ENCODE data around the gene NOL12.

The NOL12 gene

DNA sequence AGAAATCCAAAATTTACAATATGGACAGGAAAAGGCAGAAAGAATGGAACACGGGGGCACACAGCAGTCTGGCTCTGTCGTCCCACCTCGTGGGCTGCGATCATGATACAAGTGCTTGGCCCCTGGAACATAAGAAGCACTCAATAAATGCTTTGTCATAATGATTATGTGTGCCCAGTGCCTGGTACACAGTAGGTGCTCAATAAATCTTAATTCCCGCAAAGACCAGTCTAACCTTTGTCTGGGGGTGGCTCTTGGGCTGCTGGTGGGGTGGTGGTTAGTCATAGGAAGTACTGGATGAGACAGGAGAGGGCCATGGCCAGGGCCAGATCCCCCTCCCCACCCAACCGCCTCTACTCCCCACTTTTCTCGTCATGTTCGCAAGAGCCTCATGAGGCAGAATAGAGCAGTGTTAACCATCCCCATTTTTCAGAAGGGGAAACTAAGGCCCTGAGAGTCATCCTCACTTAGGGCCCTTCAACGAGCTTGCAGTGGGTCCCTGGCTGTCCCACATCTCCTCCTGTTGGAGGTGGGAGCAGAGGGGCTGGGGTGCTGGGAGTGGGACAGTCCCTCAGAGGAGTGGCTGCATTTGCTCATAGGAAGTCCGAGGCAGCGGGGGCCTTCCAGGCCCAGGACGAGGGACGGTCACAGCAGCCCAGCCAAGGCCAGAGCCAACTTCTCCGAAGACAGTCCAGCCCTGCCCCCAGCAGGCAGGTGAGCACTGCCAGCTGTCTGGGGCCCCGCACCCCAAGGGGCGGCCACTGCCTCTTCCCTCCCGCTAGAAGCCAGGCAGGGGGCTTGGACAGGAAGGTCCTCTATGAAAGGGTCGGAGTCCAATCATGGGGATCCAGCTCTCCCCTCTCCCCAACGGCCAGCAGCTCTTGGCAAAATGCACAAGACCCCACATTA, 46.8 kb downstream of the NOL12 start:
- DNase-seq: no peak
- H3K4me1 ChIP-seq (ENCODE audit: control insufficient read depth, insufficient read depth, low read length, poor library complexity, severe bottlenecking): no peaks in the 10 kb centered on the region
- H3K9me3 ChIP-seq (ENCODE audit: control insufficient read depth, low read length): no peaks in the 10 kb centered on the region
- H3K27me3 ChIP-seq (replicated peaks; ENCODE audit: control insufficient read depth, insufficient read depth, low read length, poor library complexity, severe bottlenecking): no peaks in the 10 kb centered on the region
- no peak overlapping the region for H3K27ac ChIP-seq (ENCODE audit: insufficient read depth, low read length, poor library complexity, severe bottlenecking)
- H3K4me3 ChIP-seq (ENCODE audit: insufficient read depth, low read depth, low read length, poor library complexity, severe bottlenecking): no peak overlapping the region
- no peaks in the 10 kb centered on the region for H3K36me3 ChIP-seq (ENCODE audit: control insufficient read depth, insufficient read depth, low read length)

DNA sequence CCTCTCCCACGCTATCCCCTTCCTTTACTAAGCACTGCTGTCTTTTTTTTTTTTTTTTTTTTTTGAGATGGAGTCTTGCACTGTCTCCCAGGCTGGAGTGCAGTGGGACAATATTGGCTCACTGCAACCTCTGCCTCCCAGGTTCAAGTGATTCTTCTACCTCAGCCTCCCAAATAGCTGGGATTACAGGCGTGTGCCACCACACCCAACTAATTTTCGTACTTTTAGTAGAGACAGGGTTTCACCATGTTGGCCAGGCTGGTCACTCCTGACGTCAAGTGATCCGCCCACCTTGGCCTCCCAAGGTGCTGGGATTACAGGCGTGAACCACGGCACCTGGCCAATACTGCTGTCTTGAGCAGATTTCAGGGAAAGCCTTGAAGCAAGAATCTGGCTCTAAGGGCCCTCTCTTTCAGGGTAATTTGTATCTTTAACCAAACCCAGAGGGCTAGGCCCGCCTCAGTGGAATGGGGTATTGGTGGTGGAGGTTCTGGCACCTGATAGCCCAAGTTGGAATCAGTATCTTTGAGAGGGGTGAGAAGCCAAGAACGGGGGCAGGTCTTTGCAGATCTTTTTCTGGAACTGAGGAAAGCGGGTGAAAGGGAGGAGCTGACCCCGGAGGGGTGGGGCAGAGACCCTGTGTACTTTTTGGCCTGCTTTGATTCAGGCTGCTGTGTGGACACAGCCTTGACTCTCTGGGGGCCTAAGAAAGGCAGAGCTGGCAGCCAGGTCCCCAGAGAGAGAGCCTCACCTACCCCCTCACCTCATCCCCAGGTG, 47.7 kb downstream of the NOL12 start:
- H3K9me3 ChIP-seq (ENCODE audit: control insufficient read depth, low read length): no peaks in the 10 kb centered on the region
- no peak overlapping the region for H3K27ac ChIP-seq (ENCODE audit: insufficient read depth, low read length, poor library complexity, severe bottlenecking)
- H3K27me3 ChIP-seq (replicated peaks; ENCODE audit: control insufficient read depth, insufficient read depth, low read length, poor library complexity, severe bottlenecking): no peaks in the 10 kb centered on the region
- no peaks in the 10 kb centered on the region for H3K4me1 ChIP-seq (ENCODE audit: control insufficient read depth, insufficient read depth, low read length, poor library complexity, severe bottlenecking)
- no peaks in the 10 kb centered on the region for H3K36me3 ChIP-seq (ENCODE audit: control insufficient read depth, insufficient read depth, low read length)
- no peak overlapping the region for H3K4me3 ChIP-seq (ENCODE audit: insufficient read depth, low read depth, low read length, poor library complexity, severe bottlenecking)
- DNase-seq: no peak

DNA sequence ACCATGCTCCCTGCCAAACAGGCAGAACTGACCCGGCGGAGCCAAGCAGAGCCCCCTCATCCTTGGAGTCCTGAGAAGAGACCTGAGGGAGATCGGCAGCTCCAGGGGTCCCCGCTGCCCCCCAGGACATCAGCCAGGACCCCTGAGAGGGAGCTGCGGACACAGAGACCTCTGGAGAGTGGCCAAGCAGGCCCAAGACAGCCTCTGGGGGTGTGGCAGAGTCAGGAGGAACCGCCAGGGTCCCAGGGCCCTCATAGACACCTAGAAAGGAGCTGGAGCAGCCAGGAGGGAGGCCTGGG, 48.2 kb downstream of the NOL12 start:
- no peak overlapping the region for H3K4me3 ChIP-seq (ENCODE audit: insufficient read depth, low read depth, low read length, poor library complexity, severe bottlenecking)
- H3K27ac ChIP-seq (ENCODE audit: insufficient read depth, low read length, poor library complexity, severe bottlenecking): no peak overlapping the region
- no peaks in the 10 kb centered on the region for H3K9me3 ChIP-seq (ENCODE audit: control insufficient read depth, low read length)
- DNase-seq: no peak
- no peaks in the 10 kb centered on the region for H3K36me3 ChIP-seq (ENCODE audit: control insufficient read depth, insufficient read depth, low read length)
- no peaks in the 10 kb centered on the region for H3K4me1 ChIP-seq (ENCODE audit: control insufficient read depth, insufficient read depth, low read length, poor library complexity, severe bottlenecking)
- no peaks in the 10 kb centered on the region for H3K27me3 ChIP-seq (replicated peaks; ENCODE audit: control insufficient read depth, insufficient read depth, low read length, poor library complexity, severe bottlenecking)

DNA sequence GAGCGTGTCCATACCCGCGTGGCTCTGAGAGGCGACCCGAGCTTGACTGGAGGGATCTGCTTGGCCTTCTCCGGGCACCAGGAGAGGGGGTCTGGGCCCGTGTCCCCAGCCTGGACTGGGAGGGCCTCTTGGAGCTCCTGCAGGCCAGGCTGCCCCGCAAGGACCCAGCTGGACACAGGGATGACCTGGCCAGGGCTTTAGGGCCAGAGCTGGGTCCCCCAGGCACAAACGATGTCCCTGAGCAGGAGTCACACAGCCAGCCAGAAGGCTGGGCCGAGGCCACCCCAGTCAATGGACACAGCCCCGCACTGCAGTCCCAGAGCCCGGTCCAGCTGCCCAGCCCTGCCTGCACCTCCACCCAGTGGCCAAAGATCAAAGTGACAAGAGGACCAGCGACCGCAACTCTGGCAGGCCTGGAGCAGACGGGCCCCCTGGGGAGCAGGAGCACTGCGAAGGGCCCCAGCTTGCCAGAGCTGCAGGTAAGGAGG, 48.9 kb downstream of the NOL12 start:
- H3K4me3 ChIP-seq (ENCODE audit: insufficient read depth, low read depth, low read length, poor library complexity, severe bottlenecking): no peak overlapping the region
- DNase-seq: no peak
- H3K27me3 ChIP-seq (replicated peaks; ENCODE audit: control insufficient read depth, insufficient read depth, low read length, poor library complexity, severe bottlenecking): no peaks in the 10 kb centered on the region
- no peak overlapping the region for H3K27ac ChIP-seq (ENCODE audit: insufficient read depth, low read length, poor library complexity, severe bottlenecking)
- no peaks in the 10 kb centered on the region for H3K9me3 ChIP-seq (ENCODE audit: control insufficient read depth, low read length)
- H3K36me3 ChIP-seq (ENCODE audit: control insufficient read depth, insufficient read depth, low read length): no peaks in the 10 kb centered on the region
- H3K4me1 ChIP-seq (ENCODE audit: control insufficient read depth, insufficient read depth, low read length, poor library complexity, severe bottlenecking): no peaks in the 10 kb centered on the region

DNA sequence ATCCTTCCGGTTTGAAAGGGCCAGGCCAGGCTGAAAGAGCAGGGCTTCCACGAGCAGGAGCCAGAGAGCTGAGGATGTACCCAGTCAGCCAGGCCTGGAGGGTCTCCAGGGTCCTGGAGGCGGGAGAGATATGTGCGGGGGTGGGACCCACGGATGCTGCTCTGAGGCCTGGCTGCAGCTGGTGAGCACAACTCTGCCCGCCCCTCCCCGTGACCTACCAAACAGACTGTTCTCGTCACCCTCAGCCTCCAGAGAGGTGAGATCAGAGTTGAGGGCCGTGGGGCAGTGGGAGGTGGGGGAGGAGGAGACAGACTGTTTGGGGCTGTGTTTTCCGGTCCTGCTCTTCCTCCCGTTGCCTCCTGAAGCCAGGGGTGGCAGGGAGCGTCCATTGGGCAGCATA, 52.9 kb downstream of the NOL12 start:
- H3K27ac ChIP-seq (ENCODE audit: insufficient read depth, low read length, poor library complexity, severe bottlenecking): no peak overlapping the region

DNA sequence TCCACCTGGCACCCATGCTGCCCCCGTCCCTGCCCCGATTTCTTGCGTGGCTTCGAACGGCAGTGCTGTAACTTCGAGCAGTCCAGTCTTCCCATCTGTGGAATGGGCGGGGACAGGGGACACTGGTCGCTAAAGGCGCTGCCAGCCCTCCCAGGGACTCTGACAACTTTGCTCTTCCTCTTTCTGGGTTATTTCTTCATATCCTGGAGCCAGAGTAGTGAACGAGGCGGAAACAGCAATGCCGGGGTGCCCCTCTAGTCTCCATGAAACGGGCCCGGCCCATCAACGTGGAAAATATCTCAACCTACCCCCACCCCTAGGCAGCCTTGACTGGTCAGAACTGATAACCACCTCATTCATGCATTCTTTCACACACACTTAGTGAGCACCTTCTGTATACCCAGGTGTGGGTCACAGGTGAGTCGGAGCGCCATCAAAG, 53.5 kb downstream of the NOL12 start:
- Histone ChIP-seq H3K36me3 (ENCODE audit: control insufficient read depth, insufficient read depth, low read length) (no peaks in the 10 kb centered on the region), H3K27ac (ENCODE audit: insufficient read depth, low read length, poor library complexity, severe bottlenecking) (no peak overlapping the region), H3K4me1 (ENCODE audit: control insufficient read depth, insufficient read depth, low read length, poor library complexity, severe bottlenecking) (no peaks in the 10 kb centered on the region), H3K9me3 (ENCODE audit: control insufficient read depth, low read length) (no peaks in the 10 kb centered on the region), H3K27me3 (replicated peaks; ENCODE audit: control insufficient read depth, insufficient read depth, low read length, poor library complexity, severe bottlenecking) (no peaks in the 10 kb centered on the region), H3K4me3 (ENCODE audit: insufficient read depth, low read depth, low read length, poor library complexity, severe bottlenecking) (no peak overlapping the region)
- no peak for DNase-seq

More for the DNA sequence above, 52.9 kb downstream of the NOL12 start:
- Histone ChIP-seq H3K4me1 (ENCODE audit: control insufficient read depth, insufficient read depth, low read length, poor library complexity, severe bottlenecking) (no peaks in the 10 kb centered on the region), H3K27me3 (replicated peaks; ENCODE audit: control insufficient read depth, insufficient read depth, low read length, poor library complexity, severe bottlenecking) (no peaks in the 10 kb centered on the region), H3K9me3 (ENCODE audit: control insufficient read depth, low read length) (no peaks in the 10 kb centered on the region), H3K36me3 (ENCODE audit: control insufficient read depth, insufficient read depth, low read length) (no peaks in the 10 kb centered on the region), H3K4me3 (ENCODE audit: insufficient read depth, low read depth, low read length, poor library complexity, severe bottlenecking) (no peak overlapping the region)
- DNase-seq: no peak

DNA sequence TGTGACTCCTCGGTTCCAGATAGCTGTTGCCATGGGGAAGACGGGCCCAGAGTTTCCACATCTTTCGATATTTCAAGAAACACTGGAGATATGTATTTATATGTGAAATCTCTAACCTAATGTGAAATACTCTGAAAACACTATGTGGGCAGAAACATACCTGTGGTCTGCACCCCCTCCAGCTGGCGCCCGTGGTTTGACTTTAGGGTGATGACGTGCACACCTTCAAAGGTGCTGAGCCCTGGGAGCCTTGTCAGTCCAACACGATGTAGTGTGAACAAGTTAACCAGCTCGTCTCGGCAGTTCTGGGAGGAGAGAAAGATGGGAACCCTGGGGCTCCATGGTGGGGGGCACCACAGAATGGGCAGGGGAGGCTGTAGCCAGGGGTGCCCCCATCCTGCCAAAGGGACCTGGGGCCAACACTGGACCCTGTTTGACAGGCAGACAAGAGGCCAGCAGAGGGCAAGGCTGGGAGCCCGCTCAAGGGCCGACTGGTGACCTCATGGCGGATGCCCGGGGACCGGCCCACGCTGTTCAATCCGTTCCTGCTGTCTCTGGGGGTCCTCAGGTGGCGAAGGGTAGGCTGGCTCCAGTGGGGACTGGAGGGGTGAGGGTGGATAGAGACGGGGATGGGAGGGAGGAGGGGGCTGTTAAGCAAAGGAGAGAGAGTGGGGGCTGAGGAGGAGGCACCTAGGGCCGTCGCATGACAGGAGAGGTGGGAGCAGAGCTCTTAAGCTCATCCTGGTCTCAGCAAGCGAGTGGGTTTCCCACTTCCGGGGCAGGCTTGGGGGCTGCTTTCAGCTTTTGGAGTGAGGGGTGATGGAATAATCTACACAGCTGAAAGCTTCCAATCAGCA, 54.5 kb downstream of the NOL12 start:
- no peak for DNase-seq
- H3K4me1 ChIP-seq (ENCODE audit: control insufficient read depth, insufficient read depth, low read length, poor library complexity, severe bottlenecking): peaks cover 5% of the 10 kb centered on the region

DNA sequence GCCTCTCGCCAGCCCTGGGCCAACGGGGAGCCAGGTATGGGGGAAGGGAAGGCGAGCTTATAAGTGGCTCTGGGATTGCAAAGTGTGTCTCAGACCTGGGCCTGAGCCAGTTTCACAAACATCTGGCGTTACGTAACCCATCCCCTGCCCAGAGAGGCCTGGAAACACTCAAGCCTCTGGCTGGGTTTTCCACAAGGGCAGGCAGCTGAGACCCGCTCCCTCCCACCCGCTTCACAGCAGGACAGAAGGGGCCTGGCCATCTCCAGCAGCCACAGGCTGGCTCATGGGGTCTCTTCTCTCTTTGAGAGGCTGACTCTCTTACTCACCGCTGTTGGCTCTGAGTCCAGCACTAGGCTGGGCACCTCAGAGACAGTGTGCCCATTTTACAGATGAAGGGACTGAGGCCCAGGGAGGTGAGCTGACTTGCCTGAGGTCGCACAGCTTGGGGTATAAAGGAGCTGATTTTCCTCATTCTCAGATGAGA, 55.2 kb downstream of the NOL12 start:
- no peaks in the 10 kb centered on the region for H3K9me3 ChIP-seq (ENCODE audit: control insufficient read depth, low read length)
- H3K27me3 ChIP-seq (replicated peaks; ENCODE audit: control insufficient read depth, insufficient read depth, low read length, poor library complexity, severe bottlenecking): no peaks in the 10 kb centered on the region
- no peak overlapping the region for H3K4me3 ChIP-seq (ENCODE audit: insufficient read depth, low read depth, low read length, poor library complexity, severe bottlenecking)
- no peaks in the 10 kb centered on the region for H3K36me3 ChIP-seq (ENCODE audit: control insufficient read depth, insufficient read depth, low read length)
- peaks cover 6% of the 10 kb centered on the region for H3K4me1 ChIP-seq (ENCODE audit: control insufficient read depth, insufficient read depth, low read length, poor library complexity, severe bottlenecking)
- H3K27ac ChIP-seq (ENCODE audit: insufficient read depth, low read length, poor library complexity, severe bottlenecking): no peak overlapping the region
- no peak for DNase-seq

More for the DNA sequence above, 54.5 kb downstream of the NOL12 start:
- no peaks in the 10 kb centered on the region for H3K36me3 ChIP-seq (ENCODE audit: control insufficient read depth, insufficient read depth, low read length)
- H3K9me3 ChIP-seq (ENCODE audit: control insufficient read depth, low read length): no peaks in the 10 kb centered on the region
- no peak overlapping the region for H3K4me3 ChIP-seq (ENCODE audit: insufficient read depth, low read depth, low read length, poor library complexity, severe bottlenecking)
- H3K27ac ChIP-seq (ENCODE audit: insufficient read depth, low read length, poor library complexity, severe bottlenecking): no peak overlapping the region
- no peaks in the 10 kb centered on the region for H3K27me3 ChIP-seq (replicated peaks; ENCODE audit: control insufficient read depth, insufficient read depth, low read length, poor library complexity, severe bottlenecking)

DNA sequence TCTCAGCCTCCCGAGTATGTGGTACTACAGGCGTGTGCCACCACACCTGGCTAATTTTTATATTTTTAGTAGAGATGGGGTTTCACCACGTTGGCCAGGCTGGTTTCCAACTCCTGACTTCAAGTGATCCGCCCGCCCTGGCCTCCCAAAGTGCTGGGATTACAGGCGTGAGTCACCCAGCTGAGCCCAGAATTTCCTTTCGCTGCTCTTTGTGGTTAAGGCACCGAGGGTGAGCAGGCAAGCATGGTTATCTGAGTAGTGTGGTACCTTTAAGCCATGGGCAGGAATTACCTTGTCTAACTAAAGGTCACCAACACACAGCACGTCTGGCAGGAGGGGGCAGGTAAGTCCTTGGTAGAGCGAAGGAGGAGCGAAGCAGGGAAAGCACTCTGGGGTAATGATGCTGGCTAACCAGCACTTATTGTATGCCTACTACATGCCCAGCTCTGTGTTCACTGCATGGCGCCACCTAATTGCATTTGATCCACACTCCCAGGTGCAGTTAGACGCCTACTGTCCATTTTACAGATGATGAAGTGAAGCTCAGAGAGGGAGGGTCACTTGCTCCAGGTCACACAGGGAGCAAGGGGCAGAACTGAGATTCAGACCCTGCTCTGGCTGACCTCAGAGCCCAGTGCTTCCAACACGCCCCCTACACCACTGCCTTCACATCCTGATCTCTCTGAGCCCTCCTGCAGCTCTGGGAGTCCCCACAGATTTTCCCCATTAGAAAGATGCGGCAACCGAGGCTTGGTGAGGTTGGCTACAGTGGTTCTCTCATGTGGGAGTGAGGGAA, 56.4 kb downstream of the NOL12 start:
- Histone ChIP-seq H3K4me1 (ENCODE audit: control insufficient read depth, insufficient read depth, low read length, poor library complexity, severe bottlenecking) (peaks cover 18% of the 10 kb centered on the region), H3K9me3 (ENCODE audit: control insufficient read depth, low read length) (no peaks in the 10 kb centered on the region), H3K36me3 (ENCODE audit: control insufficient read depth, insufficient read depth, low read length) (no peaks in the 10 kb centered on the region), H3K27me3 (replicated peaks; ENCODE audit: control insufficient read depth, insufficient read depth, low read length, poor library complexity, severe bottlenecking) (no peaks in the 10 kb centered on the region), H3K4me3 (ENCODE audit: insufficient read depth, low read depth, low read length, poor library complexity, severe bottlenecking) (no peak overlapping the region), H3K27ac (ENCODE audit: insufficient read depth, low read length, poor library complexity, severe bottlenecking) (no peak overlapping the region)
- DNase-seq: no peak

Measured in effector memory CD4-positive, alpha-beta T cell (primary cell).